ENCODE data around the gene ZNF536. TPM values are rescaled to one million over a fixed set of nuclear protein-coding genes. Genes with fewer than 3 reads are reported as not detected.

Gene ZNF536
- total and polyA plus RNA-seq, 8 donors: 0.44 to 13.4 (median 1.1) TPM; not detected in 1

DNA sequence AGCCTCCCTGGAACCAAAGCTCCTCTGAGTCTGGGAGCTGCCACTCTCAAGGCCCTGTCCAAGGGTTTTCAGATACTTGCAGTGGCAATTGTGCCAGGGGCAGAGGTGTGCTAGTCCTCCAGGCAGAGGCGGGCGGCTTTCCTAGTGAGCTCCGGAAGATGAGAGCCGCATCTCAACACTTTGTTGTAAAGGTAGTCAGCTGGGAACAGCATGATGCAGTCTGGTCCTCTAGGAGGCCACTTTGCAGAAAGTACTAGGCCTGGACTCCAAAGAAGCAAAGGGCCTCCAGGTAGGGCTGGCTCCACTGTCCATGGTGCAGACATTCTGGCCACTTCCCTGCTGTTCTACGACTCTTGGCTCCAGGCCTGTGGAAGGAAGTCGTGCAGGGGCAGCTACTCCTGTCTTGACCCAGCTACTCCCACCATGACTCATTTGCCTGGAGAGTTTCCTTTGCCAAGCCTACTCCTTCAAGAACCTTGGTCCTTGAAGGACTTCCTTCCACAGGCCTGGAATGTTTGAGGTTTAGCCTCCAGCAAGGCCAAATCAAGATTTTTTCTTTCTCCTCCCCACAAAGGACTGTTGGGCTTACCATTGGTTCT, 9.9 kb upstream of the ZNF536 start:
- Histone ChIP-seq H3K36me3 (no peaks in the 10 kb centered on the region), H3K27ac (no peak overlapping the region), H3K4me3 (no peak overlapping the region), H3K4me1 (peaks cover 0 to 7% (median 2%) of the 10 kb centered on the region in 4 donors), H3K9me3 (no peaks in the 10 kb centered on the region), H3K27me3 (peaks cover 0 to 25% (median 0%) of the 10 kb centered on the region in 3 donors)
- 77 to 91% (median 86%) methylated on average over 6 of the region's 6 CpGs for WGBS, 5 donors
- intact Hi-C loops (cut with DNase I; ENCODE audit: low total_unique reads): no loop called here
- TF ChIP-seq, protein P1, sequence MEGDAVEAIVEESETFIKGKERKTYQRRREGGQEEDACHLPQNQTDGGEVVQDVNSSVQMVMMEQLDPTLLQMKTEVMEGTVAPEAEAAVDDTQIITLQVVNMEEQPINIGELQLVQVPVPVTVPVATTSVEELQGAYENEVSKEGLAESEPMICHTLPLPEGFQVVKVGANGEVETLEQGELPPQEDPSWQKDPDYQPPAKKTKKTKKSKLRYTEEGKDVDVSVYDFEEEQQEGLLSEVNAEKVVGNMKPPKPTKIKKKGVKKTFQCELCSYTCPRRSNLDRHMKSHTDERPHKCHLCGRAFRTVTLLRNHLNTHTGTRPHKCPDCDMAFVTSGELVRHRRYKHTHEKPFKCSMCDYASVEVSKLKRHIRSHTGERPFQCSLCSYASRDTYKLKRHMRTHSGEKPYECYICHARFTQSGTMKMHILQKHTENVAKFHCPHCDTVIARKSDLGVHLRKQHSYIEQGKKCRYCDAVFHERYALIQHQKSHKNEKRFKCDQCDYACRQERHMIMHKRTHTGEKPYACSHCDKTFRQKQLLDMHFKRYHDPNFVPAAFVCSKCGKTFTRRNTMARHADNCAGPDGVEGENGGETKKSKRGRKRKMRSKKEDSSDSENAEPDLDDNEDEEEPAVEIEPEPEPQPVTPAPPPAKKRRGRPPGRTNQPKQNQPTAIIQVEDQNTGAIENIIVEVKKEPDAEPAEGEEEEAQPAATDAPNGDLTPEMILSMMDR (IDR thresholded peaks at IDR 0.05): no peak
- no peak for TF ChIP-seq POLR2A (IDR thresholded peaks at IDR 0.05)
- no peak for TF ChIP-seq POLR2AphosphoS5 (IDR thresholded peaks at IDR 0.05)
- no peak for TF ChIP-seq EP300 (IDR thresholded peaks at IDR 0.05)
- peak in 1 of 2 donors; percentile 10 for DNase-seq

DNA sequence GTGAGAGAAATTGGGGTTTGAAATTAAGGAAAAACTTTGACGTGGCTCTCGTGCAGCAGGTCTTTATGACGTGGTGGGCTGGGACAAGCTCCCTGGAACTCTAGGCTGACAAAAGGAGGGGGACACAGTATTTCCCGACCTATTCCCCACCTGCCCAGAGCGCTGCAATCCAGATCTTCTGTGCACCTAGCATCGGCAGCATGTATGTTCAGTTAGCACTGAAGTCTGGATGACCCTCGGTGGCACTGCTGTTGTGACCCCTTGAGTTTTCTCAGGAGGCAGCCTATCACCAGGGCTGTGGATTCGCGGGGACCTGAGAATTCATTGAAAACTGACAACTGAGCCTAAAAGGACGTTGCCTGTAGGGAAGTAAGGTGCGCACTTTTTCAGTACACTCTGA, 9.1 kb upstream of the ZNF536 start:
- Histone ChIP-seq H3K27me3 (peaks cover 0 to 33% (median 0%) of the 10 kb centered on the region in 3 donors), H3K4me3 (no peak overlapping the region), H3K27ac (no peak overlapping the region), H3K9me3 (no peaks in the 10 kb centered on the region), H3K36me3 (no peaks in the 10 kb centered on the region), H3K4me1 (peaks cover 0 to 7% (median 2%) of the 10 kb centered on the region in 4 donors)
- no peak for DNase-seq
- 85 to 91% (median 87%) methylated on average over 11 of the region's 11 CpGs for WGBS, 5 donors
- TF ChIP-seq POLR2AphosphoS5 (IDR thresholded peaks at IDR 0.05) (no peak), EP300 (IDR thresholded peaks at IDR 0.05) (no peak), POLR2A (IDR thresholded peaks at IDR 0.05) (no peak)
- TF ChIP-seq, protein P1 (IDR thresholded peaks at IDR 0.05): no peak
- intact Hi-C loops (cut with DNase I; ENCODE audit: low total_unique reads): no loop called here

DNA sequence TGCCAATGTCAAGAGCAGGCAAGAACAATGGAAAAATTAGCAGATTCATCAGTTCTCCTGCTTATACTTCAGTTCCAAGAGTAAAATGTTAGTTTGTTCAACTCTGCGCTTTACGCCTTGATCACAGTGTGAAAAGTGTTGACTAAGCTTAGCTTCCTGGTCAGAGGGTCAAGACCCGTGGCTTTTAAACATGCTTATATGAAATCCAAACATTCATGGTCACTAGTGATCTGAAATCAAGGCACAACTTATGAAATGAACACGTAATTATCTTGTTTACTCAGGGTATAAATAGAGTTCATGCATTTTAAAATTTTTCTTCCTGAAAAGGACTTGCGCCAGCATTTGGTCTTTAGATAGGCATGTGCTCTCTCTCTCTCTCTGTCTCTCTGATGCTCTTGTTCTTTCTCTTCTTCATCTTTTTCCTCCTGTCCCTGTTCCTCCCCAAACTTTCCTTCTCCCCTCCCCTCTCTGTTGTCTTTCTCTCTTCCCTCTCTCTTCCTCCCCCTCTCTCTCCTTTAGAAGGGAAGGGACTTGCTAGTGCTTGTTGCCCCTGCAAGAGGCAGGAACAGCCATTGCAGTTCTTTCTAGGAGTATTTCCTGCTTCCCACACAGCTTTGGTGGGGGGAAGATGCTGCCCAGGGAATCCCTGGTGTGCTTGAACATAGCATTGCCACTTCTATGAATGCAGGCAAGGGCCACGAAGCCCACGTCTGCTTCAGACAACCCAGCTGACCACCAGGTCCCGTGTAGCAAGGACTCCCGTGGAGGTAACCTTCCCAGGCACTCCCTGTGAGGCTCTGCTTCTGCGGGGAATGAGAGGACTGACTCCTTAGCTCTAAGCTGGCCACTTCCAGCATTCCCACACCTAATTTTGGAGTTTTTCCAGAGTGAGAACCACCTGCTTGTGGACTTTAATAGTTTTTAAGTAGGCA, 7.1 kb upstream of the ZNF536 start:
- no peak for DNase-seq
- TF ChIP-seq, protein P1 (IDR thresholded peaks at IDR 0.05): no peak
- TF ChIP-seq POLR2AphosphoS5 (IDR thresholded peaks at IDR 0.05): peak in 1 of 3 donors; percentile 8
- peaks cover 0 to 7% (median 2%) of the 10 kb centered on the region in 4 donors for H3K4me1 ChIP-seq
- no peak overlapping the region for H3K4me3 ChIP-seq
- H3K36me3 ChIP-seq: no peaks in the 10 kb centered on the region
- H3K9me3 ChIP-seq: no peaks in the 10 kb centered on the region
- no peak overlapping the region for H3K27ac ChIP-seq
- 33 to 47% (median 42%) methylated on average over 10 of the region's 10 CpGs for WGBS, 5 donors
- intact Hi-C loops (cut with DNase I; ENCODE audit: low total_unique reads): no loop called here
- peaks cover 0 to 32% (median 0%) of the 10 kb centered on the region in 3 donors for H3K27me3 ChIP-seq

DNA sequence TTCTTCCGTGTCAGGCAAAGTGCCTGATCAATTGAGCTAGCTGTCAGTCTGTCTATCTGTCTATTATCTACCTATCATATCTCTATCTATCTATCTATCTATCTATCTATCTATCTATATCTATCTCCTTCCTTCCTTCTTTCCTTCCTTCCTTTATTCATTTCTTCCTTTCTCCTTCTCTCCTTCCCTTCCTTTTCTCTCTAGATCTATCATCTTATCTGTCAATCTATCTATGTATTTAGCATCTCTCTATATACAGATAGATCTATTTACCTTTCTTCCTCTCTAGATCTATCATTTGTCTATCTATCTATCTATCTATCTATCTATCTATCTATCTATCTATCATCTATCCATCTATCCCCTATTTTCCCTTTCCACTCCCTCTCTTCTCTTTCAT, 5.9 kb upstream of the ZNF536 start:
- Histone ChIP-seq H3K36me3 (no peaks in the 10 kb centered on the region), H3K4me1 (peaks cover 0 to 7% (median 2%) of the 10 kb centered on the region in 4 donors), H3K4me3 (no peak overlapping the region), H3K27me3 (peaks cover 0 to 36% (median 0%) of the 10 kb centered on the region in 3 donors), H3K27ac (no peak overlapping the region), H3K9me3 (no peaks in the 10 kb centered on the region)
- intact Hi-C loops (cut with DNase I; ENCODE audit: low total_unique reads): no loop called here
- no peak for DNase-seq
- WGBS, 5 donors: 0 to 56% (median 0%) methylated on average over 1 of the region's 1 CpG
- TF ChIP-seq, protein P1 (IDR thresholded peaks at IDR 0.05): no peak
- no peak for TF ChIP-seq EP300 (IDR thresholded peaks at IDR 0.05)
- TF ChIP-seq POLR2AphosphoS5 (IDR thresholded peaks at IDR 0.05): no peak
